Right cardiac atrium (tissue), 5 donors: ENCODE data around the gene WIZ. TPM values are rescaled to one million over a fixed set of nuclear protein-coding genes. Genes with fewer than 3 reads are reported as not detected.
"Not testable (repeated sequence)": the region's sequence is repeated elsewhere in the genome, so short reads cannot be mapped to it uniquely, and the experiment has no call there.

Source experiments
- ATAC-seq, 2 donors: fragments of 200-7000 bp; cut with Tn5 transposase; one replicate each; pipeline versions ENCODE4 v1.8.0 to v1.9.1; 2020; ENCODE audit warnings: moderate library complexity in 2 of 2, mild to moderate bottlenecking in 1 of 2
- DNase-seq, 3 donors: peaks; one replicate each; pipeline ENCODE4 v3.0.0-alpha.2; 2020
- H3K27ac ChIP-seq: one replicate; pipeline ENCODE4 v1.5.1; 2013; ENCODE audit warnings: mild to moderate bottlenecking, low read length, control low read depth, moderate library complexity
- H3K27me3 ChIP-seq: one replicate; pipeline ENCODE4 v1.6.1; 2013; ENCODE audit not compliant: control insufficient read depth, insufficient read depth
- H3K4me1 ChIP-seq: one replicate; pipeline ENCODE4 v1.6.1; 2013; ENCODE audit warnings: low read length; ENCODE audit not compliant: control insufficient read depth, insufficient read depth
- H3K4me3 ChIP-seq: one replicate; pipeline ENCODE4 v1.5.1; 2013; ENCODE audit warnings: low read length, control low read depth
- H3K9me3 ChIP-seq: one replicate; pipeline ENCODE4 v1.6.1; 2013; ENCODE audit warnings: low read length; ENCODE audit not compliant: control insufficient read depth
- WGBS: extraction: QIAGEN DNeasy Blood & Tissue Kit; methylation state at CpG from one replicate; pipeline ENCODE4 v1.1.7; 2013; 5-methylcytosine and 5-hydroxymethylcytosine counted together
- intact Hi-C, 4 donors: fragments of 100-400 bp; cut with DNase I; formaldehyde crosslinking; loops; one replicate each; pipeline versions ENCODE4 v1.11.0 to v1.14.0; 2022 to 2023
- polyA plus RNA-seq: library from polyadenylated mRNA; stranded (reverse); fragments of 200-250 nt; gene quantifications from one replicate; pipeline ENCODE4 v1.2.3, GENCODE V29; 2013
- total RNA-seq, 4 donors: library from RNA; stranded (reverse); fragmentation: NEBNext Ultra II Directional; extraction: Animal tissue kit (Norgen Biotek cat#: 25700); gene quantifications; one replicate each; pipeline ENCODE4 v1.2.1, GENCODE V29; 2021
- donor health status: healthy with polysubstance abuse.
- donor health status: DM: no; HTN: yes; CAD: no.
- donor health status: DM: no; HTN: no; CAD: no.
- donor health status: DM: no; HTN: yes; CAD: no; lungs with severe emphysema.
- donor health status: DM: yes; HTN: yes; CAD: no.

Gene WIZ
- total and polyA plus RNA-seq, 5 donors = 28.0 to 36.5 (median 31.2) TPM

DNA sequence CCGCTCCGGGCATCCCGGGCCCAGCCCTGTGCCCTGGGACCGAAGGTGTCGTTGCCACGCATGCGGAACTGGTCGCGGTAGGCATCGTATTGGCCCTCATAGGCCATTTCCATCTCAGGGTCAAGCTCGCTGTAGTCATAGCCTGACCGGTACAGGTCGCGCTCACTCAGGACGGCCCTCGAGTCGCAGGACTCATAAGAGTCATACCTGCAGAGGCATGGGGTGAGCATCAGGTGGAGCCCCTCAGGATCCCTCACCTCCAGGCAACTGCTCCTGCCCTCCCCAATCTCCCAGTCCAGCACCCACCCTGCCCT is 48.4 kb downstream of the WIZ start:
- intact Hi-C loops = no loop called here
- no peak overlapping the region for H3K4me3 ChIP-seq
- H3K9me3 ChIP-seq = no peaks in the 10 kb centered on the region
- H3K4me1 ChIP-seq = peaks cover 12% of the 10 kb centered on the region
- H3K27ac ChIP-seq = no peak overlapping the region
- no peaks in the 10 kb centered on the region for H3K27me3 ChIP-seq
- no peak for ATAC-seq
- DNase-seq = peak in 1 of 3 donors; percentile 52
- WGBS = 93% methylated on average over 17 of the region's 17 CpGs

DNA sequence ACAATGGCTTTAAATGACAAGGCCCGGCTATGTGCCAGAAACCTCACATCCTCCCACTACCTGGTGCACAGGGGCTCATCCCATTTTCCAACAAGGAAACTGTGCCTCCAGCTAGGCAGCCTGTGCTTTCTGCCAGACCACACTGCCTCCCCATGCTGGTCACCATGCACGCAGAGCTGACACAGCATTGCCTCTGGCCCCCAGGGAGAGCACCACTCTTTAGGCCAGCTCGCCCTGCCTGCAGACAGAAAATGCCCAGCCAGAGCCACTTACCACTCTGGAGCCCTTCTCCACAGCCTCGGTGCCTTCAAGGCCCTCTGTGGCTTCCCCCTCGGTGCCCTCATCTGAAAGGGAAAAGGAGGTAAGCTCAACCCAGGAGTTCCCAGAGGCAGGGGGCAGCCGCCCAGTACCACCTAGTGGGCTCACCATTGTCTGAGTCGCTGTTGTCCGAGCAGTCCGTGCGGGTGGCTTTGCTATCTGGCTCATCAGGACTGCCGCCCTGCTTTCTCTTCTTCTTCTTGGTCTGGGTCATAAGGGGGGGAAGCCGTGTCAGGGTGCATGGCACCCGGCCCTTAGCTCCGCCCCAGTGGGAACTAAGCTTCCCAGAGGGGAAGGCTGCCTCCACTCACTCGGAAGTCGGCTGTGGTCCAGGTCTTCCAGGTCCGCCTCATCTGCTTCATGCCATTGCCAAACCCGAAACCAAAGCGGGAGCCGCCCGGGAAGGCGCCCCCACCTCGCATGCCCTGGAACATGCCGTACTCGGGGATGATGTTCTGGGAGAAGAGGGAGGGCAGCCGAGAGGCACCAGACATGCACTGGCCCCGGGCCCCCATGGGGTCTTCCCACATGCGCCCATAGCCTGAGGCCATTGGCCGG is 49.0 kb downstream of the WIZ start:
- no peak for ATAC-seq
- 85% methylated on average over 29 of the region's 29 CpGs for WGBS
- no peaks in the 10 kb centered on the region for H3K27me3 ChIP-seq
- DNase-seq = peak in 1 of 3 donors; percentile 37
- peaks cover 10% of the 10 kb centered on the region for H3K4me1 ChIP-seq
- no peak overlapping the region for H3K27ac ChIP-seq
- H3K9me3 ChIP-seq = no peaks in the 10 kb centered on the region
- intact Hi-C loops = no loop called here
- H3K4me3 ChIP-seq = no peak overlapping the region

DNA sequence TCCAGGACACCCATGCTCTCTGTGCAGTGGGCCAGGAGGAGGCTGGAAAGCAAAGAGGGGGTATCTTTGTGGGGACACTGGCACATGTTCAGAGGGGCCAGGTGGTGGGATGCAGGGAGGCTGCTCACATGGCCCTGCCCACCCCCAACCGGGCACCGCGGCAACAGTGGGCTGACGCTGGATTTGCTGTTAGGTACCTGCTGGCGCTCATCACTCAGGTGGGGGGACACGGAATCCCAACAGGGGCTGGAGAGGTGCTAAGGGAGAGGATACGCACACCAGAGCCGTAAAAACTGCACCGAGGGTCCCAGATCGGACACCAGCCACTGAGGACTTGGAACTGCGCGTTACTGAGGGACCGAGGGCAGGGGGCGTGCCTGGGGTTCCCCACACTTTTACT is 50.1 kb downstream of the WIZ start:
- DNase-seq = peak in 1 of 3 donors; percentile 57
- H3K27me3 ChIP-seq = no peaks in the 10 kb centered on the region
- no peak for ATAC-seq
- H3K4me3 ChIP-seq = no peak overlapping the region
- no peak overlapping the region for H3K27ac ChIP-seq
- H3K9me3 ChIP-seq = no peaks in the 10 kb centered on the region
- peaks cover 9% of the 10 kb centered on the region for H3K4me1 ChIP-seq
- WGBS = 94% methylated on average over 14 of the region's 14 CpGs
- intact Hi-C loops = no loop called here

DNA sequence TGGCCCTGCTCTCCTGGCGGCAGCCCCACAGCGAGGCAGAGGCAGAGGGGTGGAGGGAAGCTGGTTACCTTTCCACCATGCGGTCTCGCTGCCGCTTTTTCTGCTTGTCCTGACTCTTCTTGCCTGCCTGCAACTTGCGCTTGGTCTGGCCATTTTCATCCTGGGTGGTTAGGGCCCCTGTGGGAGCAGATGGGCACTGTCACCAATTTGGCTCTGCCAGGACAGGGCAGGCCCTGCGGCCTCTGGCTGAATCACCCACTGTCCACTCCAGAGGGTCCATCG is 50.6 kb downstream of the WIZ start:
- no peak for DNase-seq
- no peak for ATAC-seq
- 94% methylated on average over 8 of the region's 8 CpGs for WGBS
- no peaks in the 10 kb centered on the region for H3K9me3 ChIP-seq
- H3K4me3 ChIP-seq = no peak overlapping the region
- no peak overlapping the region for H3K27ac ChIP-seq
- peaks cover 7% of the 10 kb centered on the region for H3K4me1 ChIP-seq
- no peaks in the 10 kb centered on the region for H3K27me3 ChIP-seq
- intact Hi-C loops = no loop called here

DNA sequence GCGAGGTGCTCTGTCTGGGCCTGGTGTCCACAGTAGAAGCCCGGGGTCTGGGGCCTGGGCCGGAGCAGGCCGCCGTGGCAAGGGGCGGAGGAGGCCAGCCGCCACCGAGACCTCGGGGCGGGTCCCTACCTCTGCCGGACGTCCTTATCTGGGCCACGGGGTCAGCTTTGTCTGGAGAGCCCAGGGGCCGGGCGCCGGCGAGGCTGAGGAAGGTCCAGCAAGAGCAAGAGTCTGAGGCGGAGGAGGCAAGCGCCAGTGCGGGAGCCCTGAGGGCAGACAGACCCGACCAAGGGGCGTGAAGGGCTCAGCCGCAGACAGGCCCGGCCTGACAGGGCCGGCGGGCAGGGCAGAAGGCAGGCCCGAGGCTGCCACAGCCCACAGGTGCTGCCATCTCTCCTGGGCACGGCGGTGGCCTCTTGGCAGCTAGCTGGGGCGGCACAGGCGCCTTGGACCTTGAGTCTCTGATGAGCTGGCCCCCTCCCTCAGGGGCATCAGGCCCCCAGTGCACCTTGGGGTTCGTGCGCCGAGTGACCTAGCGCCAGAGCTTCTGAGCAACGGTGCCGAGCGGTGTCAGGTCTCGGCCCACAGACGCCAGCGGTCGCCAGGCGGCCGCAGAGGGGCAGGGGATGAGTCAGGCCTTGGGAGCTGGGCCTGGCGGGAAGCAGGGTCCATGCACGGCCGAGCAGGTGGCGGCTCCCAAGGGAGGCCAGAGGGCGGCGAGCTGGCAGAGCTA is 51.1 kb downstream of the WIZ start:
- H3K4me1 ChIP-seq = peaks cover 7% of the 10 kb centered on the region
- H3K27ac ChIP-seq = no peak overlapping the region
- no peak overlapping the region for H3K4me3 ChIP-seq
- no peaks in the 10 kb centered on the region for H3K27me3 ChIP-seq
- peak in 2 of 3 donors; percentile 65 to 68 for DNase-seq
- H3K9me3 ChIP-seq = no peaks in the 10 kb centered on the region
- intact Hi-C loops = no loop called here
- peak in 1 of 2 donors; percentile 61 for ATAC-seq
- 83% methylated on average over 50 of the region's 50 CpGs for WGBS

DNA sequence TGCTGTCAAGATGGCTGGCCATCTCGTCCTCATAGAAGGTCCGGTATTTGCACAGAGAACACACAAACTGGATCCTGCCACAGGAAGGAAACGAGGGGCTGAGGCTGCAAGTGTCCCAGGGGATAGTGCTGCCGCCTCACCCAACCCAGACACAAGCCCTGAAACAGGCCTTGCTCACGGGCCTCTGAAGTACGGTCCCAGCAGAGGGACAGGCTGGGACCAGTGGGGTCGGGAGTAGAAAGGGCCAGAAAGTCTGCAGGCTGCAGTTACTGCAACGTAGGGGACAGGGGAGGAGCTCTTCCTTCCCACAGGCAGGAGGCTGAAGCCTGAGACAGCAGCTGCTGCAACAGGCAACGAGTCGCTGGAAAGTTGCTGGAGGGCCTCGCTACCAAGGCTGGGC is 52.0 kb downstream of the WIZ start:
- intact Hi-C loops = no loop called here
- WGBS = 63% methylated on average over 11 of the region's 11 CpGs
- Histone ChIP-seq H3K27me3 (no peaks in the 10 kb centered on the region), H3K9me3 (no peaks in the 10 kb centered on the region), H3K4me1 (peaks cover 7% of the 10 kb centered on the region), H3K27ac (no peak overlapping the region), H3K4me3 (no peak overlapping the region)
- DNase-seq = no peak
- no peak for ATAC-seq

DNA sequence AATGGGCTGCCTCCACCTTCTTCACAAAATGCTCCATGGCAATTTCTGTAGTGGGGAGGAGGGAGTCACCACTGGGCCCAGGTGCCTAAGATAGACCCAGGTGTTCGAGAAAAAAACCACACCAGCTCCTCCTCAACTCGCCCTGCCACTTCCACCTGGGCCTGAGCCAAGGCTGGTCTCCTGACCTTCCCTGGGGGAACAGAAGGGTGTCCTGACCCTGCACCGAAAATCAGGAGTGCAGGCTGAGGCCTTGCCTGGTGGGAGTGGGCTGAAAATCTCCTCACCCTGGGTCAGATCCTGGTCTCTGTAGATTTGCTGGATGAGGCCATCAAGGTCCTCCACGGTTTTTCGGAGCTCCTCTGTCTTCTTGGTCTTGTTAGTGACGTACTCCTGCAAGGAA is 52.5 kb downstream of the WIZ start:
- Histone ChIP-seq H3K9me3 (no peaks in the 10 kb centered on the region), H3K27me3 (no peaks in the 10 kb centered on the region), H3K4me3 (no peak overlapping the region), H3K4me1 (peaks cover 7% of the 10 kb centered on the region), H3K27ac (no peak overlapping the region)
- ATAC-seq (no peak), DNase-seq (no peak)
- 85% methylated on average over 6 of the region's 6 CpGs for WGBS
- intact Hi-C loops = no loop called here

DNA sequence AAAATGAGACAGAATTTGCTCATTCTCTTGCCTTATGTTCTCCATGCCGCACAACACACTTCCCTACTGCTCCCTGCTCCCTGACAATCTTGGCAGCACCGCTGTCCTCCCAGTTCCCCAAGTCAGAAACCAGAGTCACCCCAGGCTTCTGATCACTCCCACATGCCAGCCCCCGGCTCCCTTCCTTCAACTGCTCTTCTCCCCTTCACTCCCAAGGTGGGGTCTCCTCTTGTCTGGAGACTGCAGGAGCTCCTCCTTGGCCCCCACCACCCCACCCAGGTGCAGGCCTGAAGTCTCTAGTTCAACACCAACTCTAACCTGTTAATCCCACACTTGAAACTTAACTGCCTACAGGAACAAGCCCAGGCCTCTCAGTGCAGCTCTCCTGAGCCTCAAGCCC is 53.3 kb downstream of the WIZ start:
- no peak overlapping the region for H3K4me3 ChIP-seq
- WGBS = 94% methylated on average over 3 of the region's 3 CpGs
- no peak for DNase-seq
- H3K9me3 ChIP-seq = no peaks in the 10 kb centered on the region
- H3K27me3 ChIP-seq = no peaks in the 10 kb centered on the region
- no peak for ATAC-seq
- H3K4me1 ChIP-seq = peaks cover 2% of the 10 kb centered on the region
- no peak overlapping the region for H3K27ac ChIP-seq
- intact Hi-C loops = no loop called here

DNA sequence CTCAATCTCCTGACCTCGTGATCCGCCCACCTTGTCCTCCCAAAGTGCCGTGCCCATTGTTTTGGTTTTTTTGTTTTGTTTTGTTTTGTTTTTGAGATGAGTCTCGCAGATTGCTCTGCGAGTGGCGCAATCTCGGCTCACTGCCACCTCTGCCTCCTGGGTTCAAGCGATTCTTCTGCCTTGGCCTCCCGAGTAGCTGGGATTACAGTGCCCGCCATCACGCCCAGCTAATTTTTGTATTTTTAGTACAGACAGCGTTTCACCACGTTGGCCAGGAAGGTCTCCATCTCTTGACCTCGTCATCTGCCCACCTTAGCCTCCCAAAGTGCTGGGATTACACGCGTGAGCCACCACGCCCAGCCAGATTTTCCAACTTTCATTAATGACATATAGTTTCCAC is 54.5 kb downstream of the WIZ start:
- WGBS = 90% methylated on average over 17 of the region's 17 CpGs
- H3K4me3 ChIP-seq, intact Hi-C loops, H3K4me1 ChIP-seq, H3K9me3 ChIP-seq, ATAC-seq, DNase-seq, H3K27ac ChIP-seq, H3K27me3 ChIP-seq: not testable (repeated sequence)

DNA sequence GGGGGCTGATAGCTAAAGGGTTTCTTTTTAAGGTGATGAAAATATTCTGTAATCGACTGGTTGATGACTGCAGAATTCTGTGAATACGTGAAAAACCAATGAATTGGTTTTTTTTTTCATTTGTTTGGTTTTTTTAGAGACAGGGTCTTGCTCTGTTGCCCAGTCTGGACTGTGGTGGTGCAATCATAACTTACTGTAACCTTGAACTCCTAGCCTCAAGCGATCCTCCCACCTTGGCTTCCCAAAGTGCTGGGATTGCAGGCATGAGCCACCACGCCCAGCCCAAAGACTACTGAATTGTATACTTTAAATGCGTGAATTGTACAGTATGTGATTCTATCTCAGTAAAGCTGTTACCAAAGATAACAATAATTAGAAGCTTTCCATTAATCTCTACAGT is 55.3 kb downstream of the WIZ start:
- ATAC-seq = no peak
- no peak overlapping the region for H3K27ac ChIP-seq
- no peak overlapping the region for H3K4me3 ChIP-seq

DNA sequence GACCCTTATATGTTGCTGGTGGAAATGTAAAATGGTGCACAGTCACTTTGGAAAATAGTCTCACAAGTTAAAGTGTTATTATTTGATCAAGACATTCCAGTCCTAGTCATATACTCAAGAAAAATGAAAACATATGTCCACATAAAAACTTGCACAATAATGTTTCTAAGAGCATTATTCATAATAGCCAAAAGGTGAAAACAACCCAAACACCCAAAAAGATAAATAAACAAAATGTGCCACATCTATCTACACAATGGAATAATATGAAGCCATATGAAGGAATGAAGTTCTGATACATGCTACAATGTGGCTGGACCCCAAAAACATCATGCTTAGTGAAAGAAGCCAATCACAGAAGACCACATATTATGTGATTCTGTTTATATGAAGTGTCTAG is 55.8 kb downstream of the WIZ start:
- no peak for ATAC-seq
- Histone ChIP-seq H3K27me3 (no peaks in the 10 kb centered on the region), H3K4me1 (no peaks in the 10 kb centered on the region), H3K27ac (no peak overlapping the region), H3K9me3 (no peaks in the 10 kb centered on the region), H3K4me3 (no peak overlapping the region)
- DNase-seq = no peak
- intact Hi-C loops = no loop called here

More for the DNA sequence above, 55.3 kb downstream of the WIZ start:
- H3K4me1 ChIP-seq = no peaks in the 10 kb centered on the region
- WGBS = 93% methylated on average over 5 of the region's 5 CpGs
- H3K9me3 ChIP-seq = no peaks in the 10 kb centered on the region
- no peak for DNase-seq
- intact Hi-C loops = no loop called here
- no peaks in the 10 kb centered on the region for H3K27me3 ChIP-seq
